PC-9 (cell line): ENCODE results near the gene ISL2.

Experiments used
- EZH2 ChIP-seq: fragments of 200-600 bp; sonication (generic); IDR thresholded peaks from 2 replicates; pipeline ENCODE4 v1.8.0; 2017; ENCODE audit warnings: antibody characterized with exemption, low read depth
- TF ChIP-seq, protein P1 (sequence below): fragments of 200-600 bp; sonication (generic); conservative IDR thresholded peaks from 2 replicates; pipeline ENCODE4 v1.6.1; 2017; ENCODE audit warnings: mixed run types, antibody characterized with exemption, mild to moderate bottlenecking, moderate library complexity

- TF ChIP-seq, protein P1, sequence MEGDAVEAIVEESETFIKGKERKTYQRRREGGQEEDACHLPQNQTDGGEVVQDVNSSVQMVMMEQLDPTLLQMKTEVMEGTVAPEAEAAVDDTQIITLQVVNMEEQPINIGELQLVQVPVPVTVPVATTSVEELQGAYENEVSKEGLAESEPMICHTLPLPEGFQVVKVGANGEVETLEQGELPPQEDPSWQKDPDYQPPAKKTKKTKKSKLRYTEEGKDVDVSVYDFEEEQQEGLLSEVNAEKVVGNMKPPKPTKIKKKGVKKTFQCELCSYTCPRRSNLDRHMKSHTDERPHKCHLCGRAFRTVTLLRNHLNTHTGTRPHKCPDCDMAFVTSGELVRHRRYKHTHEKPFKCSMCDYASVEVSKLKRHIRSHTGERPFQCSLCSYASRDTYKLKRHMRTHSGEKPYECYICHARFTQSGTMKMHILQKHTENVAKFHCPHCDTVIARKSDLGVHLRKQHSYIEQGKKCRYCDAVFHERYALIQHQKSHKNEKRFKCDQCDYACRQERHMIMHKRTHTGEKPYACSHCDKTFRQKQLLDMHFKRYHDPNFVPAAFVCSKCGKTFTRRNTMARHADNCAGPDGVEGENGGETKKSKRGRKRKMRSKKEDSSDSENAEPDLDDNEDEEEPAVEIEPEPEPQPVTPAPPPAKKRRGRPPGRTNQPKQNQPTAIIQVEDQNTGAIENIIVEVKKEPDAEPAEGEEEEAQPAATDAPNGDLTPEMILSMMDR: no peak
- no peak for TF ChIP-seq EZH2
Measured at GRCh38 chr15:76335307-76336253, 993 bp upstream of the ISL2 start.
